Activated CD4-positive, alpha-beta T cell treated with anti-CD3 and anti-CD28 coated beads, Interleukin-2, amount 50 U/mL, for 16 hours (primary cell): ENCODE data around the gene SNAI1.
"Not testable (repeated sequence)": the region's sequence is repeated elsewhere in the genome, so short reads cannot be mapped to it uniquely, and the experiment has no call there.

ENCODE experiments used
- DNase-seq: peaks from one replicate; pipeline ENCODE4 v3.0.0-alpha.2; 2020

SNAI1 gene

DNA sequence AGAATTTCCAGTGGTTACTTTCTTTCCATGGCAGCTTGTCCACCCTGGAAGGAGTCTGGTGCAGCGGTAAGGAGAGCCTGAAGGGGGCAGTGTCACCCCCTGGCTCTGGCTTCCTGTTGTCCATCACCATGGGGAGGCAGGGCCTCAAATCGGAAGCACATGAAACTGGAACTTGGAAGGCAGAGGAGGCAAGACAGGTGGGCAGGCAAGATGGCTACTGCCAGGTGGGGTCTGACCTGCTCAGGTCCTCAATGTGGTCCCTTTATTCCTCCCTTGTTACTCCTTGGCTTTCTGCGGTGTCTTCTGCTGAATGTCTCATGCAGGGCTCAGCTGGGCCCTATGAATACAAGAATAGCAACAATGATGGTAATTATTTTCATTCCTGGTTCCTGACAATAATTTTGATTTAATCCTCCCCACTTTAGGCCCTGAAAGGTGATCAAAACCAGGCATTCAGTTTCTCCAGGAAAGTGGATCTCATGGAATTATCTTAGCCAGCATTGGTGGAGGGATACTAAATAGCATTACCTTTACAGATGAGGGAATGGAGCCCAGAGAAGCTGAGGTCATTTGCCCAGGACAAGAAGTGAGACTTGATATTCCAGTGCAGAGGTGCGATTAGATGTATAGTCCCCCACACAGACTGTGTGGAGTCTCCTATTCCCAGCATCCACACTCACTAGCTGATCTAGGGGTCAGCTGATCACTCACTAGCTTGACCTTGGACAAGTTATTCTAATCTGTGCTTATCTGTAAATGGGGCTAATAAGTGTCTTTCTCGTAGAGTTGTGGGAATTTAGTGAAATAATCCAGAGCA, 17.6 kb upstream of the SNAI1 start:
- peak; percentile 35 for DNase-seq

DNA sequence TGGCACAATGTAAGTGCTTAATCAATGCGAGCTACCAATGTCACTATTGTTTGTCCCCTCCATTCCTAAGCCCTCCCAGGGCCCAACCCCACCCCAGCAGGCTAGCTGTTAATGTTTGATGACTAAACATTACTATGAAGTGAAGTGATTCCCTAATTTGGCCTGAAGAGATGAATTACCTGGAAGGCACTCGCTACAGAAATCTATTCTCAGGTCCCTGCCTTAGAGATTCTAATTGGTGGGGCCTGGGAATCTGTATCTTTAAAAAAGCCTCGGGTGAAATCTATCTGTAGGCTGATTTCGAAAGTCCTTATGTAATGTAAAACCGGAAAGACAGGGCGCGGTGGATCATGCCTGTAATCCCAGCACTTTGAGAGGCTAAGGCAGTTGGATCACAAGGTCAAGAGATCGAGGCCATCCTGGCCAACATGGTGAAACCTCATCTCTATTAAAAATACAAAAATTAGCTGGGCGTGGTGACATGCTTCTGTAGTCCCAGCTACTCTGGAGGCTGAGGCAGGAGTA, 16.9 kb upstream of the SNAI1 start:
- no peak for DNase-seq

DNA sequence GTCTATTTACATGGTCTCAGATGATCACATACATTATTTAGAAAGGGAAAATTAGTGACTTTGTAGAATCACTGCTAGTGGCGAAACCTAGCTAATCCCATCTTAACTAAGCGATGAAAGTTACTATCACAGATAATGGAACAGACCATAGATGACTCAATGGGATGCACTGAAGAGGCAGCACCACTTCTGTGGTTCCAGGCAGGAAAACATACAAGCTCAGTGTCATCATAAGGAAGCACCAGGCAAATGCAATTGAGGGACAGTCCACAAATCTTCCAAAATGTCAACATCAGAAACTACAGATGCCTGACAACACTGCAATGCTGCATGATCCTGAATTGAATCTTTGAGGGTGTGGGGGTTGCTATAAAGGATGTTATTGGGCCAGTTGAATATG, 15.9 kb upstream of the SNAI1 start:
- no peak for DNase-seq

DNA sequence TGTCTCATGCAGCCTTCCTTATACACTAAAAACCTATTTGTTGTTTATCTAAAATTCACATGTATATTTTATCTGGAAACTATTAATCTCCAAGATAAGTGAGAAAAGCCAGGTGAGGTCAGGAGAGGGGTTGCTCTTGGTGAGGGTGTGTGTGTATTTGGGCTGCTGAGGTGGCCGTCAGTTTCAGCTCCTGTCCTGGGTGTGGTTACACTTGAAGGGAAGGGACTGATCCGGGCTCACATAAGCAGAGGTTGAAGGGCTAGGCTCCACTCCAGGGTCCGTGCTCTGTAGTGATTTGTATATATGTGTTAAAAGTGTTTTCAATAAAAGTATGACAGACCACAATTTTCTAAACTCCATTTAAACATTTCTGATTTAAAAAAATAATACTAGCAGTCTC, 13.5 kb upstream of the SNAI1 start:
- no peak for DNase-seq

DNA sequence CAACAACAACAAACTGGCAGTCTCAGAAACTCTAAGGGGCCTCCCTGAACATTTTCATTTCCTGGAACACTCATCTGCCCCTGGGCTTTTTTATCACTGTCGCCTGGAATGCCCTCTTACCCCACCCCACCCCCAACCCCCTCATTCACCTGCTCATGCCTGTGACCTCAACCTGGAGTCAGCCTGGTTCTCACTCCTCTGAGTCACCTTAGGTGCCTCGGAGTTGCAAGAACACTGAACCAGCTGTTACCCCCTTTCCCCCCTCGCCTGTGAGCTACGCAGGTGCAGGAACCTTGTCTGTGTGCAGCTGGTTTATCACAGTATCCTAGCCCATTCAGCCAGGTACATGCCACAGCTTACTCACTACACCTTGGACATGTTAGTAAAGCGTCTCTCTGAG, 12.8 kb upstream of the SNAI1 start:
- DNase-seq: no peak

DNA sequence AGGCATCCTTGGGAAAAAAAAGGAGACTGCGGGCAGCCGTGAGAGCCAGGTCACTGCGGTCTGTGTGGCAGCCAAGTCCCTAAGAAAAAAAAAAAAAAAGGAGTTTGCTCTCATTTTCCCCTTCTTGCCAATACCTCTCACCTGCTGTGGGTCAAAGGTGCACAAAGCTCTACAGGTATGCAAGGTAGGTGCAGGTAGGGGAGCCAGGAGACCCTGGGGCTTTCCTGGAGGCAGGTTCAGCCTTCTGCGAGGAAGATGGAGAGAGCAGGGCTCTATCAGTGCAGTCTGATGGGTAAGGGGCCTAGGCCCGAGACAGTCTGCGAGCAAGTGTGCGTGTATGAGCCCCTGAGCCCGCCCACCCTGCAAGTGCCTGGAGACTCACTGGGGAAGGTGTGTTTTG, 12.3 kb upstream of the SNAI1 start:
- DNase-seq: no peak

DNA sequence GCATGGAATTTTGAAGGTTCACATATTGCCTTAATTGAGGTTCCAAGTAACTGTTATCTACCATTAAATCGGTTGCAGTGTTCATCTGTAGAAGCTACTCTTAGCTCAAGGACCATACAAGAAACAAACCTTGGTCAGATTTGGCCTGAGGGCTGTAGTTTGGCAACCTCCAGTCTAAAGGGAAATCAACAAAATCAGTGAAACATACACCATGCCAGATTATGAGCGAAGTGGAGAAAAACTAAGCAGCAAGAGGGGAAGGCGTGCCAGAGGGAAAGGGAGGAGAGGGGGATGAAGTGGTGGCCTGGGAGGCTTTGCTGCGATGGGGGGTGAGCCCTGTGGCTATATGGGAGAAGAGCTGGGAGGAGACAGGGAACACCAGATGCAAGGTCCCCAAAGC, 8.8 kb upstream of the SNAI1 start:
- DNase-seq: no peak

DNA sequence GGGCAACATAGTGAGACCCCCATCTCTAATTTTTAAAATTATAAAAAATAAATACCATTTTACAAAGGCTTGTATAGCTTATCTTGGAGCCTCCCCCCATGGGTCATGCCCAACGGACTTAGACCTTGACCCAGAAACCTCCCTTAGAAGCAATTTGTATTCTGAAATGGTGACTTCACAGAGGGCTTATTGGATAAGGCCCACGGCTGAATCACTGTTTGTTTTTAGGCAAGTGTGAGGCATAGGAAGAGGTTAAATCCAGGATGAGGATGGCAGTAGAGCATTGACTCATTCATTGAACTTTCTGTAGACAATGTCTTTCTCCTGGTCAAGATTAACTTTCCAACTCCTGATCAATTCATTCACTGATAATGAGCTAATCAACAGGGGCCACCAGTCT, 6.2 kb upstream of the SNAI1 start:
- DNase-seq: no peak

DNA sequence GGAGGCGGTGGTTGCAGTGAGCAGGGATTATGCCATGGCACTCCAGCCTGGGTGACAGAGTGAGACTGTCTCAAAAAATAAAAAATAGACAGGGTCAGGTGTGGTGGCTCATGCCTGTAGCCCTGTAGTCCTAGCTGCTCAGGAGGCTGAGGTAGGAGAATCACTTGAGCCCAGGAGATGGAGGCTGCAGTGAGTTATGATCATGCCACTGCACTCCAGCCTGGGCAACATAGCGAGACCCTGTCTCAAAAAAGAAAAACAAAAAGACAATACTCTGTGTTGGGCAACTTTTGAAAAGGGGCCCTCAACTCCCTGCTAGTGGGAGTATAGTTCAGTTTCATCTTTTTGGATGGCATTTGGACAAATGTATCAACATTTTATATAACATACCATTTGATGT, 5.0 kb upstream of the SNAI1 start:
- DNase-seq: not testable (repeated sequence)

DNA sequence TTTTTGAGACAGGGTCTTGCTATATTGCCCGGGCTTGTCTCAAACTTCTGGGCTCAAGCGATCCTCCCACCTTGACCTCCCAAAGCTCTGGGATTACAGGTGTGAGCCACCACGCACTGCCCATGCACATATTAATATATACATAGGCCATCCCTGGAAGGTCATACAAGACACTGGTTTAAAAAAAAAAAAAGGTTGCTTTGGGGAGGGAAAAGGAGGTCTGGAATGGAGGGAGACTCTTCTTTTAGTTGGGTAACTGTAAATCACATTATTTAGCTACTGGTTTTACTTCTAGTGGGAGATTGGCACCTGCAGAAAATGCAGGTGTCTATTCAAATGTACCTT, 4.1 kb upstream of the SNAI1 start:
- no peak for DNase-seq

DNA sequence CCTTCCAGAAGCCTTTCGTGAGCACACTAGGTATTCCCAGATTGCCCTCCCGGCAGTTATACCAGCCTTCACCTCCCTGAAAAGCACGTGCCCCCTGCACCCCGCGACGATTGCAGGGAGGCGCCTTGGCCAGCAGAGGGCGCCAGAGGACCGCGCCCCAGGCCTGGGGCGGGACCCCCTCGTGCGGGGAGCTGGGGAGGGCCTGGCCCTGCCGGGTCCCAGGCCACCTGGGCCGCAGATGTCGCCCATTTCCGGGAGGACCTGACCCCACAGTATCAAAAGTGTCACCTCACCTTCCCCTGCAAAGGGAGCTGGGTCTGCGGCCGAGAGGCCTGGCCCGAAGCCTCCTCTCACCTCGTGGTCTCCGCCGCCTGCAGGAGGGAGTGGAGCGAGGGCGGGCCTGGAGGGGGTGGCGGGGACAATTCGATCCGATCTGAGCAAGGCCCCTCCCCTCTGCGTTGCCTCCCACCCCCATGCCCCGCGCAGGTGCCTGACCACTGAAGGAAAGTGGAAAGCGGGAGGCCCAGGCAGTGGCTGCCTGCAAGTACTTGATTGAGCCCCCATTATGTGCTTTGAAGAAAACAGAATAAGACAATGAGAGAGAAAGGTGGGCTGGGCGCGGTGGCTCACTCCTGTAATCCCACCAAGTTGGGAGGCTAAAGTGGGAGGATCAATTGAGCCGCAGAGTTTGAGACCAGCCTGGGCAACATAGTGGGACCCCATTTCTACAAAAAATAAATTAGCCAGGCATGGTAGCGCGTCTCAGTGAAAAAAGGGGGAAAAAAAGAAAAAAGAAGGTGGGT, 3.5 kb upstream of the SNAI1 start:
- DNase-seq: peak; percentile 63

DNA sequence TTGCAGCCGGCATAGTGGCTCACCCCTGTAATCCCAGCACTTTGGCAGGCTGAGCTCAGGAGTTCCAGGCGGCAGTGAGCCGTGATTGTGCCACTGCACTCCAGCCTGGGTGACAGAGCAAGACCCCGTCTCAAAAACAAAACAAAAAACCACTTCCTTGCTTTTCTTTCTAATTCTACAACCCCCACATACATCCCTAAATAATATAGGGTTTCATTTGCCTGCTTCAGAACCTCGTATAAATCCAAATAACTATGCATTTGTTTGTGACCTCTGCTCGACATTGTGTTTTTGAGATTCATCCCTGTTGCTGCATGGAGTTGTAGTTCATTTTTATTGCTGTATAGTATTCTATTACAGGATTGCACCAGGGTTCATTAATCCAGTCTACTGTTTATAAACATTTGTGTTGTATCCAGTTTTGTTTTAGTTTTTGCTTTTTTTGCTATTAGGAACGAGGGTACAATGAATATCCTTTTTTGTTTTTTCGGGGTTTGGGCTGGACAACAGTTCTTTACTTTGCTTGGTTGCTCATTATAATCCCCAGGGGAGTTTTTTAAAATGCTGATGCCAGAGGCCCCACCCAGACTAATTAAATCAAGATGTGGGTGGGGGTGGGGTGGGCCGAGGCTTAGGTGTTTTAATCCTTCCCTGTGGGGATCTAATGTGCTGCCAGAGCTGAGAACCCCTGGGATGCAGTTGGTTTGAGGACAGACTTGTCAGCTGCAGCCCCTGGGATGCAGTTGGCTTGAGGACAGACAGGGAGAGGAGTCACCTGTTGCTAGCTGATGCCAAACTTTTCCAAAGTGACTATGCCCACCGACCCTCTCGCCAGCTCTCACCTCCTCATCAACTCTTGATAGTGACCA, 2.4 kb upstream of the SNAI1 start:
- no peak for DNase-seq

DNA sequence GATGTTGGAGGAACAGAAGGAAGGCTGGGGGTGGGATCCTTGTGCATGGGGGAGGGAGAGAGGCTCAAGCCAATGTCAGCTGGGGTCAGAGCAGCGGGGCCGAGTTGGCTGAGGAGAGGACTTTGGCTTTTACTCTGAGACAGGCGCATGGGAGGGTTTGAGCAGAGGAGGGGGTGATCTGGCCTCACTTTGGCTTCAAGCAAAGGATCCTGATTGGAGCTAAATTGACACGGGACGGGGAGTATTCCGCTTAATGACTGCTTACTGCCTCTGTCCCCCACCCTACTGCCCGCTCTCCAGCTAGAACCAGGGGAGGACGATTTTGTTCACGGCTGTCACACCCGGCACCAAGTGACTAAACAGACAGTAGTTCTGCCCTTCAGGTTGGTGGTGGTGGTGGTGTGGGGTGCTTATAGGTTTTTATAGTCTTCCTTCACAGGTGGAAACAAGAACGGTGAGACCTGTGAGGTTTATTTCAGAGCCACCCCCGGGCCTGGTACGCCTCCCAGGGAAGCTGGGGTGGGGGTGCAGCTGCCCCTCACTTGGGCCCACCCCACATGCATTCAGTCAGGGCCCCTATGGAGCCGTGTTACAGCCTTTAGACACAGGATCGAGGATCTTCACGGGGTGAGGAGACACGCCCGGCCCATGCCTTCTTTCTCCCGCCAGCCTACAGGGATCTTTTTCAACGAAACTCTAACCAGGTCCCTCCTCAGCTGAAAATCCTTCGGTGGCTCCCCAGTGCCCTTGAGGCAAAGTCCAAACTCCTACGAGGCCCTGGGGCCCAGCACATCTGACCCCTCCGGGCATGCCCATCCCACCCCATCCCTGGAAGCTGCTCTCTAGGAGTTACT, 1.3 kb upstream of the SNAI1 start:
- DNase-seq: no peak

DNA sequence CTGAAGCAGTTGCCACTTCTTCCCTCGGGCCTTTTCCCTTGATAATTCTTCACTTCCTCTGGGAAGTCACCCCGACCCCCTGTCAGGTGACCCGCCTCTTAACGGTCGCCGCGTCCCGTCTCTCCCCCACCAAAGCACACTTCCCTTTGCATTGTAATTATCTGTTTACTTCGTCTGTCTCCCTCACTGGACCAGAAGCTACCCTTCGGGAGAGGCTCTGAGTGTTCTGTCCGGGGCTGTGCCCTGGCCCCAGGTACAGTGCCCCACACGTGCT, 771 bp upstream of the SNAI1 start:
- no peak for DNase-seq

DNA sequence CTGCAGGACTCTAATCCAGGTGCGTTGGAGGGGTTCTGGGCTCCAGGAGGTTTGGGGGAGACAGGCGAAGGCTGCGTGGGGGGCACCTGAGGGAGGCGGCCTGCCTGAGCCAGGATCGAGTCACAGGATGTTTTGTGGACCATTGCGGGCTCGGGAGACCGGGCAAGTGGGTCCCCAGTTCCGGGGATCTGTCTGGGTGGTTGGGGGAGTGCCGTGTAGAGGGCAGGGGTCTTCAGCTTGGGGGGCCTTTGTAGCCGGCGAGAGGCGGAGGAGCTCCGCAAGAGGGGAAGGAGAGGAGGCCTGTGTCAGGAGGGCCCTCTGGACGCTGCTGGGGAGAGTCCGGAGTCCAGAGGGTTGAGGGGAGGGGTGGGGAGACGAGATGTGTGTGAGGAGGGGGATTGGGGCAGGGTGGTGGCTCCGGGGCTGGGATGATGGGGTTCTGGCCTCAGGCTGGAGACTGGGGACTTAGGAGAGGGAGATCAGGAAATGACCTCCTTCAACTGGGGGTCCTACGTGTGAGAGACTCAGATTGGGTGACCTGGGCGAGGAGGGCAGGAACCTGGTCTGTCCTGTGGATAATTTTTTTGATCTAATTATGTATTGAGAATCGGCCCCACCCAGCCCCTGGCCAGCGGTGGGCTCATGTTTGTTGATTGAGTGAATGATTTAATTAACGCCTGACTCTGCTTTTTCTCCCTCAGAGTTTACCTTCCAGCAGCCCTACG, 505 bp downstream of the SNAI1 start:
- DNase-seq: no peak

DNA sequence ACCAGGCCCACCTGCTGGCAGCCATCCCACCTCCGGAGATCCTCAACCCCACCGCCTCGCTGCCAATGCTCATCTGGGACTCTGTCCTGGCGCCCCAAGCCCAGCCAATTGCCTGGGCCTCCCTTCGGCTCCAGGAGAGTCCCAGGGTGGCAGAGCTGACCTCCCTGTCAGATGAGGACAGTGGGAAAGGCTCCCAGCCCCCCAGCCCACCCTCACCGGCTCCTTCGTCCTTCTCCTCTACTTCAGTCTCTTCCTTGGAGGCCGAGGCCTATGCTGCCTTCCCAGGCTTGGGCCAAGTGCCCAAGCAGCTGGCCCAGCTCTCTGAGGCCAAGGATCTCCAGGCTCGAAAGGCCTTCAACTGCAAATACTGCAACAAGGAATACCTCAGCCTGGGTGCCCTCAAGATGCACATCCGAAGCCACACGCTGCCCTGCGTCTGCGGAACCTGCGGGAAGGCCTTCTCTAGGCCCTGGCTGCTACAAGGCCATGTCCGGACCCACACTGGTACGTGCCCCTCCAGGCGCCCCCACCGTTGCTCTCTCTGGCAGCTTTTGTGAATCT, 1.1 kb downstream of the SNAI1 start:
- DNase-seq: no peak

DNA sequence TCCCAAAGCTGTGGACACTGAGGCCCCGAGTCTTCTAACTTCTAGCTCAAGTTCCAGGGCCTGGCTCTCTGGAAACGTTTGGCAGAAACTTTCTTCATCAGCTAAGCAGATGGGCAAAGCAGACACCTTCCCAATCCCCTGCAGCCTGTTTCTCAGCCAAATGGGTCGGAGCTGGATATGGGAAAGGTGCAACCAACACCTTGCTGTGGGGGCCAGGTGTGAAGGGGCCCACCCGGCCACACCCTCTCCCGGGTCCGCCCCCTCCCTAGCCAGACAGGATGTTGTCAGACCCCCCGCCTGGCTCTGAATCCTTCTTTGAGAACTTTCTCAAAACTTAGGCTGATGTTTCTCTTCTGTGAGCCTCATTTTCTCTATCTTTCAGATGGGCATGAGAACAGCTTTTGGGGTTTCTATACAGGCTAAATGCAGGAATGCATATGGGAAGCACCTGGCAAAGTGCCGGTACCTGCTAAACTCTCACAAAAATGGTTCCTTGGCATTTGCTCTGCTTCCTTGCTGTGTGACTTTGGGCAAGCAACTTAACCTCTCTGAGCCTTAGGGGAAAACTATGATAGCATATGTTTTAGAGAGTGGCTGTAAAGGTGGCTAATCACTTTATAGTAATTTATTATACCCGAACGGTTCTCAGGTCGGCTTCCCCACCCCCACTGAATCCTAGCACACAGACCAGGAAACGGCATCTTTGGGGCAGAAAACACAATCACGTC, 1.8 kb downstream of the SNAI1 start:
- DNase-seq: no peak

DNA sequence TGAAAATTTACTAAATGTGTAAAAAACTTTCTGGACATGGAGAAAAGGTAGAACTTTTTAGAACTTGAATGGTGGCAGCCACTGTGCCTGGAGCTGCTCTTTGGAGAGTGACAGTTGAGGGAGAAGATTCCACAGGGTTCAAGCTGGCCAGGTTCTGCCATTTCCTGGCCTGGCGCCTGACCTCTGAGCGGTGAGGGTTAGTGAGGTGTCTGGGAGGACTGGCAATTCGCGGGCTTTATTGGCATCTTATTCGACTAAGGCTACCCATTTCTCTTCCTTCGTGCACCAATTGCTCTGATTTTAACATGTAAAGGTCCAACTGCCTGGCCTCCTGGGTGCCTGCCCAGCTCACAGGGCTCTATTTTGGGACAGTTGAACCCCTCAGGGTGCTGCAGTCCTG, 2.4 kb downstream of the SNAI1 start:
- no peak for DNase-seq

DNA sequence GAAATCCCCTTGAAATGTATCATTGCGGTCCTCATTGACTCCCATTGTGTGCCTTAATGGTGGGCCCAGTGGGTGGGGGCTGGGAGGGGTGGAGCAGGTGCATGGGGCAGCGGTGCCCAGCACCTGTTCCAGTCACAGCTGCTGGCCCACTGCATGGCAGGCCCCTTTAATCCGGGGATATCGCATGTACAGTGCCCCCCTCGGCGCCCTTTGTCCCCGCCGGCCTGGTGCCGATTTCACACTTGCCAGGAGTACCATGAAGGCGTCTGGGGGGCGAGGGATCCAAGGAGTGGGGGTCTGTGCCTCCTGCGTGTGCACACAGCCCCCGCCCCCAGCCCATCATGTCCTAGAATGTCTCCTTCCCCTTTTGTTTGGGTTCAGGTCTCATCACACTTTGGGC, 2.8 kb downstream of the SNAI1 start:
- DNase-seq: no peak

DNA sequence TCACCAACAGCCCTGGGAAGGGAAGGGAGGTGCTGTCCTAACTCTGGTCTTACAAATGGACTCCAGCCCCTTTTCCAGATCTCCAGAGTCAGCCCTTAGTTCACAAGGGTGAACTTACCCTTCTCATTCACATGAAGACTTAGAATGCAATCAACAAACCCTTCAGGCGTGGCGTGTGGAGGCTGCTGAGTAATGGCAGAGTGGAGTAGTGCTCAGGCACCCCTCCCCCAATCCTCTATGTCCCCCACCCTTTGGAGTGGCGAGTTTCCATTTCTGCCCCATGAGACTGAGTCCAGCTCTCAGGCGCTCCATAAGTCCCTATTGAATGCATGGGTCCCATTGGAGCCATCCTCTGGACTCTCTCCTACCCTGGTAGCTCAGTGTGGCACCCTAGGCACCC, 3.3 kb downstream of the SNAI1 start:
- no peak for DNase-seq
